A549 (cell line): ENCODE results near the gene USP54. TPM values are rescaled to one million over a fixed set of nuclear protein-coding genes. Genes with fewer than 3 reads are reported as not detected.

Experiments used
- ATAC-seq, 2 experiments: fragments of 200-7000 bp in 1 of 2; fragments of >200 bp in 1 of 2; cut with Nextera tagmentation in 1 of 2; cut with Tn5 transposase in 1 of 2; 3 replicates each; pipeline versions ENCODE4 v1.8.0 to v1.9.1; 2018 to 2020; ENCODE audit warnings: mild to moderate bottlenecking in 1 of 2, moderate library complexity in 1 of 2
- CTCF ChIA-PET: fragments of 300-600 bp; sonication (Branson Sonifier 250); formaldehyde crosslinking; extraction: SDS; loops from one replicate; lab custom pipeline; 2021; ENCODE audit warnings: antibody characterized with exemption, inconsistent platforms; lab: Yijun Ruan, JAX
- POLR2A ChIA-PET: fragments of 350-600 bp; formaldehyde crosslinking; extraction: SDS; loops from one replicate; lab custom pipeline; 2021; ENCODE audit warnings: antibody characterized with exemption, inconsistent platforms; lab: Yijun Ruan, JAX
- DNase-seq, 2 experiments: peaks; one replicate each; pipeline versions ENCODE4 v3.0.0 to v3.0.0-alpha.2; 2011 to 2016; ENCODE audit warnings: low read depth in 1 of 2, low spot score in 1 of 2
- FAIRE-seq: peaks from 2 replicates; lab custom pipeline; 2011; peaks lifted over from hg19 to GRCh38; lab: Jason Lieb, UNC
- H3K27ac ChIP-seq, 2 experiments: fragments of >200 bp; sonication (Bioruptor Twin); formaldehyde crosslinking; 3 replicates each; pipeline ENCODE4 v1.5.1; 2016 to 2017
- H3K4me1 ChIP-seq: fragments of >200 bp; sonication (Bioruptor Twin); formaldehyde crosslinking; 3 replicates; pipeline ENCODE4 v1.6.1; 2016
- H3K4me2 ChIP-seq: fragments of >200 bp; sonication (Bioruptor Twin); formaldehyde crosslinking; 3 replicates; pipeline ENCODE4 v1.6.1; 2016
- H3K4me3 ChIP-seq: fragments of >200 bp; sonication (Bioruptor Twin); formaldehyde crosslinking; 3 replicates; pipeline ENCODE4 v1.5.1; 2016
- H3K9me3 ChIP-seq: fragments of >200 bp; sonication (Bioruptor Twin); formaldehyde crosslinking; 3 replicates; pipeline ENCODE4 v1.6.1; 2016
- BHLHE40 ChIP-seq: IDR thresholded peaks from 2 replicates; pipeline ENCODE4 v1.6.1; 2012; ENCODE audit warnings: low read depth, low read length, inconsistent platforms
- CBX2 ChIP-seq: fragments of 200-600 bp; sonication (generic); IDR thresholded peaks from 2 replicates; pipeline ENCODE4 v1.6.1; 2016; ENCODE audit warnings: low read depth, mild to moderate bottlenecking, borderline replicate concordance
- CEBPB ChIP-seq, 2 experiments: fragments of >200 bp in 1 of 2; sonication (Bioruptor Twin) in 1 of 2; formaldehyde crosslinking in 1 of 2; IDR thresholded peaks; 2 replicates each; pipeline ENCODE4 v1.6.1; 2012 to 2016
- CTCF ChIP-seq: fragments of >200 bp; sonication (Bioruptor Twin); formaldehyde crosslinking; IDR thresholded peaks from 3 replicates; pipeline ENCODE4 v1.5.1; 2016
- EHMT2 ChIP-seq: fragments of 200-600 bp; sonication (generic); IDR thresholded peaks from 2 replicates; pipeline ENCODE4 v1.6.1; 2016; ENCODE audit warnings: antibody characterized with exemption, low read depth, mild to moderate bottlenecking, moderate library complexity
- ELK1 ChIP-seq: fragments of 150-350 bp; IDR thresholded peaks from 2 replicates; pipeline ENCODE4 v1.6.1; 2014; ENCODE audit warnings: low read depth, mild to moderate bottlenecking, low read length
- EP300 ChIP-seq, 2 experiments: fragments of >200 bp; sonication (Bioruptor Twin); formaldehyde crosslinking; IDR thresholded peaks; 2 replicates in 1 of 2; 3 replicates in 1 of 2; pipeline ENCODE4 v1.6.1; 2016 to 2017
- ESRRA ChIP-seq: fragments of 150-350 bp; IDR thresholded peaks from 2 replicates; pipeline ENCODE4 v1.6.1; 2014; ENCODE audit warnings: mild to moderate bottlenecking, low read length, borderline replicate concordance
- FOSL2 ChIP-seq, 2 experiments: fragments of 450-650 bp in 1 of 2; fragments of >200 bp in 1 of 2; sonication (Bioruptor Twin) in 1 of 2; formaldehyde crosslinking; IDR thresholded peaks; 2 replicates each; pipeline versions ENCODE4 v1.5.0 to v1.6.1; 2016 to 2020; ENCODE audit warnings: mild to moderate bottlenecking in 1 of 2, moderate library complexity in 1 of 2
- HDAC2 ChIP-seq: fragments of 200-600 bp; sonication (generic); IDR thresholded peaks from 2 replicates; pipeline ENCODE4 v1.6.1; 2016
- HES2 ChIP-seq: fragments of >200 bp; sonication (Bioruptor Twin); formaldehyde crosslinking; IDR thresholded peaks from 2 replicates; pipeline ENCODE4 v1.6.1; 2016
- HEYL ChIP-seq: fragments of 250-450 bp; sonication (Bioruptor Pico); IDR thresholded peaks from 2 replicates; pipeline ENCODE4 v1.8.0; 2021; ENCODE audit warnings: mild to moderate bottlenecking, moderate library complexity
- HMGXB4 ChIP-seq: fragments of 250-450 bp; sonication (Bioruptor Pico); IDR thresholded peaks from 2 replicates; pipeline ENCODE4 v1.5.0; 2021; ENCODE audit warnings: mild to moderate bottlenecking, moderate library complexity, borderline replicate concordance
- JUN ChIP-seq, 2 experiments: fragments of >200 bp; sonication (Bioruptor Twin); formaldehyde crosslinking; IDR thresholded peaks; 2 replicates in 1 of 2; 3 replicates in 1 of 2; pipeline ENCODE4 v1.6.1; 2016 to 2017
- MAFK ChIP-seq: fragments of 450-650 bp; IDR thresholded peaks from 2 replicates; pipeline ENCODE4 v1.6.1; 2014; ENCODE audit not compliant: partially characterized antibody
- MAZ ChIP-seq: fragments of 150-350 bp; IDR thresholded peaks from 2 replicates; pipeline ENCODE4 v1.6.1; 2014; ENCODE audit warnings: antibody characterized with exemption, low read depth, low read length, borderline replicate concordance
- MYC ChIP-seq: IDR thresholded peaks from 2 replicates; pipeline ENCODE4 v1.6.1; 2012; ENCODE audit warnings: mild to moderate bottlenecking, inconsistent platforms, low read length, improper control_type of control experiment, borderline replicate concordance
- NFE2L2 ChIP-seq: fragments of 150-350 bp; conservative IDR thresholded peaks from 2 replicates; pipeline ENCODE4 v1.6.1; 2014; ENCODE audit warnings: low read length
- PHF8 ChIP-seq: fragments of 200-600 bp; sonication (generic); IDR thresholded peaks from 2 replicates; pipeline ENCODE4 v1.6.1; 2016; ENCODE audit warnings: low read depth, mild to moderate bottlenecking, antibody characterized with exemption, moderate library complexity, borderline replicate concordance
- POLR2A ChIP-seq: IDR thresholded peaks from 2 replicates; pipeline ENCODE4 v1.6.1; 2012; ENCODE audit warnings: mild to moderate bottlenecking, low read length
- REST ChIP-seq: fragments of 200-600 bp; sonication (generic); IDR thresholded peaks from 2 replicates; pipeline ENCODE4 v1.6.1; 2016; ENCODE audit warnings: antibody characterized with exemption, mild to moderate bottlenecking, moderate library complexity
- TP53 ChIP-seq: fragments of 250-450 bp; sonication (Bioruptor Pico); IDR thresholded peaks from 2 replicates; pipeline ENCODE4 v1.5.0; 2021; ENCODE audit warnings: mild to moderate bottlenecking, moderate library complexity
- USF2 ChIP-seq: fragments of 450-650 bp; IDR thresholded peaks from 2 replicates; pipeline ENCODE4 v1.6.1; 2014; ENCODE audit warnings: antibody characterized with exemption
- WGBS: methylation state at CpG from one replicate; pipeline ENCODE4 v1.1.6; 2017; ENCODE audit errors: missing lambda C conversion rate; 5-methylcytosine and 5-hydroxymethylcytosine counted together
- polyA plus RNA-seq, 4 experiments: library from polyadenylated mRNA; depleted of rRNA in 3 of 4; stranded (reverse); fragments of >200 nt; fragmentation: RNase III in 1 of 4; extraction: RNeasy Plus Mini Kit Qiagen cat#74134 plus additional on column Dnase treatment in 1 of 4; gene quantifications; 2 replicates in 3 of 4; 3 replicates in 1 of 4; pipeline ENCODE4 v1.2.3, GENCODE V29; 2011 to 2017
- TF ChIP-seq, protein P1 (sequence below): fragments of 250-450 bp; sonication (Bioruptor Pico); IDR thresholded peaks from 2 replicates; pipeline ENCODE4 v1.5.0; 2020; ENCODE audit warnings: low read depth, mild to moderate bottlenecking, moderate library complexity

The USP54 gene
- polyA plus RNA-seq, 2 of the 4 experiments (the other 2 are of a cell fraction), result 8.8 to 32.5 TPM

- DNase-seq (no peak), ATAC-seq (no peak), FAIRE-seq (no peak)
- H3K4me2 ChIP-seq, result peak overlapping the region; percentile 9; the same call in 2 of the 3 replicates
- POLR2A ChIA-PET, result no interaction called here
- H3K4me3 ChIP-seq, result no peak overlapping the region
- H3K4me1 ChIP-seq, result peaks cover 60% of the 10 kb centered on the region
- TF ChIP-seq MAZ (no peak), HDAC2 (no peak), CBX2 (no peak), HES2 (no peak), REST (no peak)
- H3K9me3 ChIP-seq, result peaks cover 4% of the 10 kb centered on the region; the same call in 1 of the 3 replicates
- no peak overlapping the region; a peak in 1 of 6 replicates for H3K27ac ChIP-seq
- CTCF ChIA-PET, result no interaction called here
- 82% methylated on average over 1 of the region's 1 CpG for WGBS
These were observed 2.5 kb downstream of the USP54 start for GRCh38 chr10:73588656-73589055.

DNA sequence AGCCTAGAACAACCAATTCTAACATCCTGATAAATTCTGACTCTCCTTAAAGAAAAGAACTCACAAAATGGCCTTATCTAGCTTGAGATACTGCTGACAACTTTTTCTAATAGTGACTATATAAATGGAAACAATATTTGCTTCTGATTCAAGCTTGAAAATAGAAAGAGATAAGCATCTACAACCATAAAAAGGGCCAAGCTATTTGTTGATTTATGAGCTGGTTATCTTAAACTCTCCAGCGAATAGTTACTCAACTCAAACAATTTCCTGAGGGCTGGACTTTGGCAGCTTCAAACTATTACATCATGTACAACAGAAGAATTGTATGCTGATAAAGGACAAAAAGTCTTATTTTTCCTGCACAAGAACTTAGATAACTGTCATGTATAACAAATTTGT, 4.6 kb downstream of the USP54 start:
- Histone ChIP-seq H3K4me3 (no peak overlapping the region), H3K4me1 (peaks cover 47% of the 10 kb centered on the region), H3K9me3 (peaks cover 4% of the 10 kb centered on the region; the same call in 1 of the 3 replicates), H3K27ac (peak overlapping the region; percentile 20 to 43; a peak in 3 of 6 replicates), H3K4me2 (peak overlapping the region; percentile 64)
- ATAC-seq, result peak; percentile 47 to 70; a peak in 3 of 6 replicates
- POLR2A ChIA-PET, result interaction anchor here (1.0 to 1.8 kb wide), 2 partner anchors 14 to 39 kb away, joined by 3 to 5 read pairs; no protein-coding TSS in a partner anchor
- DNase-seq, result peak in 1 of 2 experiments; percentile 50
- 9% methylated on average over 1 of the region's 1 CpG for WGBS
- peak; percentile 59 for FAIRE-seq
- CTCF ChIA-PET, result interaction anchor here (0.6 to 1.7 kb wide), 2 partner anchors 57 to 61 kb away, joined by 4 read pairs; no protein-coding TSS in a partner anchor
- TF ChIP-seq EHMT2, result no peak
- no peak for TF ChIP-seq MYC
- TF ChIP-seq FOSL2 (IDR thresholded peaks at IDR 0.05), result no peak
- 0 out of 2 replicates have a peak, but pooled peaks have one; percentile 13 for TF ChIP-seq FOSL2 (CRISPR knock-in tag; IDR thresholded peaks at IDR 0.05)
- no peak for TF ChIP-seq TP53 (CRISPR knock-in tag)
- 0 out of 2 replicates have a peak, but pooled peaks have one; percentile 20 for TF ChIP-seq HES2
- TF ChIP-seq PHF8, result no peak
- TF ChIP-seq CBX2, result no peak
- no peak for TF ChIP-seq EP300 (IDR thresholded peaks at IDR 0.05)
- no peak for TF ChIP-seq ESRRA
- TF ChIP-seq CTCF, result no peak
- TF ChIP-seq HEYL (CRISPR knock-in tag), result no peak
- TF ChIP-seq JUN (IDR thresholded peaks at IDR 0.05), result no peak; a peak in 1 of 5 replicates
- no peak for TF ChIP-seq ELK1
- TF ChIP-seq MAFK, result no peak
- peak; percentile 34 to 74; a peak in 3 of 4 replicates for TF ChIP-seq CEBPB (IDR thresholded peaks at IDR 0.05)
- no peak for TF ChIP-seq NFE2L2
- TF ChIP-seq, protein P1, sequence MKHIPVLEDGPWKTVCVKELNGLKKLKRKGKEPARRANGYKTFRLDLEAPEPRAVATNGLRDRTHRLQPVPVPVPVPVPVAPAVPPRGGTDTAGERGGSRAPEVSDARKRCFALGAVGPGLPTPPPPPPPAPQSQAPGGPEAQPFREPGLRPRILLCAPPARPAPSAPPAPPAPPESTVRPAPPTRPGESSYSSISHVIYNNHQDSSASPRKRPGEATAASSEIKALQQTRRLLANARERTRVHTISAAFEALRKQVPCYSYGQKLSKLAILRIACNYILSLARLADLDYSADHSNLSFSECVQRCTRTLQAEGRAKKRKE (CRISPR knock-in tag), result no peak
- no peak for TF ChIP-seq POLR2A
- TF ChIP-seq HMGXB4 (CRISPR knock-in tag), result no peak
- no peak for TF ChIP-seq BHLHE40
- TF ChIP-seq USF2, result no peak
